Natural killer cell (primary cell): ENCODE data around the gene HS3ST4. TPM values are rescaled to one million over a fixed set of nuclear protein-coding genes. Genes with fewer than 3 reads are reported as not detected.

ENCODE experiments used
- ATAC-seq, 3 donors: fragments of 150-1000 bp in 2 of 3; fragments of 200-7000 bp in 1 of 3; cut with Tn5 transposase; 1 replicate in 1 of 3; 2 replicates in 2 of 3; pipeline ENCODE4 v1.10.0; 2021; ENCODE audit warnings: mild to moderate bottlenecking in 2 of 3, moderate library complexity in 2 of 3
- DNase-seq, 2 donors: peaks; one replicate each; pipeline versions ENCODE4 v3.0.0 to v3.0.0-alpha.2; 2013 to 2021; ENCODE audit warnings: mixed read lengths in 1 of 2
- H3K27ac ChIP-seq: one replicate; pipeline ENCODE4 v1.5.1; 2013; ENCODE audit warnings: mild to moderate bottlenecking, low read length
- H3K27me3 ChIP-seq: one replicate; pipeline ENCODE4 v1.6.1; 2013; ENCODE audit warnings: low read length; ENCODE audit not compliant: control insufficient read depth, insufficient read depth
- H3K36me3 ChIP-seq: one replicate; pipeline ENCODE4 v1.6.1; 2013; ENCODE audit warnings: low read length; ENCODE audit not compliant: control insufficient read depth, insufficient read depth
- H3K4me1 ChIP-seq: one replicate; pipeline ENCODE4 v1.6.1; 2013; ENCODE audit warnings: low read length; ENCODE audit not compliant: control insufficient read depth, insufficient read depth
- H3K4me3 ChIP-seq: one replicate; pipeline ENCODE4 v1.5.1; 2013; ENCODE audit warnings: low read length
- H3K9me3 ChIP-seq: one replicate; pipeline ENCODE4 v1.6.1; 2013; ENCODE audit warnings: low read length; ENCODE audit not compliant: control insufficient read depth, insufficient read depth
- H3K27ac Mint-ChIP-seq, 2 donors: one replicate each; pipeline ENCODE4 v1.8.0; 2022; ENCODE audit warnings: mild to moderate bottlenecking in 2 of 2, mixed read lengths in 2 of 2, moderate library complexity in 1 of 2
- H3K27me3 Mint-ChIP-seq, 2 donors: one replicate each; pipeline ENCODE4 v1.8.0; 2022; ENCODE audit warnings: low read depth in 2 of 2, mixed read lengths in 2 of 2
- H3K36me3 Mint-ChIP-seq: one replicate; pipeline ENCODE4 v1.8.0; 2022; ENCODE audit warnings: mixed read lengths
- H3K4me1 Mint-ChIP-seq, 2 donors: one replicate each; pipeline ENCODE4 v1.8.0; 2022; ENCODE audit warnings: mixed read lengths in 2 of 2
- H3K4me3 Mint-ChIP-seq: one replicate; pipeline ENCODE4 v1.8.0; 2022; ENCODE audit warnings: mild to moderate bottlenecking, moderate library complexity, mixed read lengths
- H3K9me3 Mint-ChIP-seq, 2 donors: one replicate each; pipeline ENCODE4 v1.8.0; 2022; ENCODE audit warnings: mixed read lengths in 2 of 2
- CTCF ChIP-seq: fragments of 200-600 bp; IDR thresholded peaks from one replicate; pipeline ENCODE4 v1.8.0; 2022; ENCODE audit warnings: antibody characterized with exemption
- WGBS: methylation state at CpG from one replicate; pipeline ENCODE4 v1.1.7; 2013; ENCODE audit warnings: missing lambda C conversion rate; ENCODE audit not compliant: insufficient coverage; 5-methylcytosine and 5-hydroxymethylcytosine counted together
- intact Hi-C: fragments of 100-400 bp; cut with micrococcal nuclease; formaldehyde crosslinking; loops from one replicate; pipeline ENCODE4 v1.14.2; 2022
- total RNA-seq, 4 donors: library from RNA; stranded (reverse); fragments of 120-200 nt in 1 of 4; gene quantifications; one replicate each; pipeline versions ENCODE4 v1.2.3 to v1.2.4, GENCODE V29; 2013 to 2022

The HS3ST4 gene
- total RNA-seq, 3 donors from 2014 or later (not counting 1 experiment from before 2014, with no cell fraction given): not detected

DNA sequence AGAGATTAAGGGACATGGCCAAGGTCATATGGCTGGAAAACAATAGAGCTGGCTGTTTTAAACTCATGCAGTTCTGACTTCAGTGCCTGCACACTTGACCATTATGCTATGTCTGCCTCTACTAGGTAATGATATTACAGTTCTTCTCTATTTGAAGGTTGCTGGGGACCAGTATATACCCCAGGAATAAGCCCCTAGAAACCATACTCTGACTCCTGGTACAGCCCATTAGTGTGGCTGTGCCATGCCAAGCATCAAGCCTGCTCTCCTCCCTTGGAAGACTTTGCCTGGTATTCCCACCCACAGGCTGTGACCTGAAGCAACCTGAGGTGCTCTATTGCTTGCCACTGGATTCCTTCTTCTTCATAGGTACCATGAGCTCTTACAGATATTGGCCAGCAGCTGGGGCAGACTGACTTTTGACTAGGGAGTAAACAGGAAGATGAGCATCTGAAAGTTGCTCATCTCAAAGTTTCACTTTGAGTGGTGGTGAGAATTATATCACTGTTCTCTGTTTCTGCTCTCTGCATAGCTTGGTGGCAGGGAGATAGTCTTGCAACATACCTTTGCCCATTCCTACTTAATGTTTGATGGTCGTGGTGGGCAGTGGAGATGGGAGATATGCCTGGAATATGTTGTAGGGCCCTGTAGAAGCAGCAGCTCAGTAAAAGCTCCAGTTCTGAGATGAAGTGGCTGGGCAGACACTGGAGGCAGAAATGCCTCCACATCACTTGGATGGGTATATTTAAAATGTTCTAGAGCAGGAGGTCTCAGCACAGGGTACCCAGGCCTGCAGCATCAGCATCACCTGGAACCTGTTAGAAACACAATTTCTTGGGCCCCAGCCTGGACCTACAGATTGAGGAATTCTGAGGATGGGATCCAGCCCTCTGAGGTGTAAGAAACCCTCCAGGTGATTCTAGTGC, 274.7 kb downstream of the HS3ST4 start:
- H3K9me3 ChIP-seq: no peaks in the 10 kb centered on the region
- ATAC-seq (no peak), DNase-seq (no peak)
- H3K9me3 Mint-ChIP-seq: no peaks in the 10 kb centered on the region
- no peak overlapping the region for H3K27ac ChIP-seq
- intact Hi-C loops: no loop called here
- no peak overlapping the region for H3K4me3 Mint-ChIP-seq
- no peak overlapping the region for H3K27ac Mint-ChIP-seq
- TF ChIP-seq CTCF: no peak
- 57% methylated on average over 1 of the region's 1 CpG for WGBS
- peaks cover 0 to 3% of the 10 kb centered on the region in 2 donors for H3K27me3 Mint-ChIP-seq
- H3K36me3 Mint-ChIP-seq: no peaks in the 10 kb centered on the region
- H3K4me1 Mint-ChIP-seq: no peaks in the 10 kb centered on the region
- H3K4me3 ChIP-seq: no peak overlapping the region
- H3K36me3 ChIP-seq: no peaks in the 10 kb centered on the region
- H3K27me3 ChIP-seq: no peaks in the 10 kb centered on the region
- no peaks in the 10 kb centered on the region for H3K4me1 ChIP-seq

DNA sequence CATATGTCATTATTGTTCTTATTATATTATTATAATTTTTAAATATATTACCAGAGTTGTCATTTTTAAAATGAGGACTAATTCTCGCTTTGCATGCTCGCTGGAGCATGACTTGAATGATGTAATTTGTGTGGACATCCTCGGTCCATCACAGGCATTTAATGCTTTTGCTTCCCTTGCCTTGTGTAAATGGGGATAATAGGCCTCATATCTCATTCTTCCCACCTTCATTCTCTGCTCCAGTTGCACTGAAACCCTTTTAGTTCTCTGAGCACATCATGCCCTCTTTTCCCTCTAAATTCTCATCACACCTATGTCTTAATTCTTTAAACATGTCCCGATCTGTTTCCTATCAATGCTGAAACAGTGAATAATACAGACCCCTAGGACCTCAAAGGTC, 285.4 kb downstream of the HS3ST4 start:
- TF ChIP-seq CTCF: no peak
- H3K4me3 ChIP-seq: no peak overlapping the region
- H3K9me3 ChIP-seq: no peaks in the 10 kb centered on the region
- H3K27ac ChIP-seq: no peak overlapping the region
- DNase-seq: no peak
- H3K27me3 ChIP-seq: no peaks in the 10 kb centered on the region
- peaks cover 0 to 2% of the 10 kb centered on the region in 2 donors for H3K9me3 Mint-ChIP-seq
- no peak overlapping the region for H3K4me3 Mint-ChIP-seq
- no peak for ATAC-seq
- peaks cover 0 to 3% of the 10 kb centered on the region in 2 donors for H3K27me3 Mint-ChIP-seq
- 78% methylated on average over 4 of the region's 4 CpGs for WGBS
- H3K36me3 Mint-ChIP-seq: no peaks in the 10 kb centered on the region
- H3K36me3 ChIP-seq: no peaks in the 10 kb centered on the region
- H3K27ac Mint-ChIP-seq: no peak overlapping the region
- intact Hi-C loops: no loop called here
- H3K4me1 ChIP-seq: no peaks in the 10 kb centered on the region
- H3K4me1 Mint-ChIP-seq: no peaks in the 10 kb centered on the region

- Histone ChIP-seq H3K9me3 (no peaks in the 10 kb centered on the region), H3K4me1 (no peaks in the 10 kb centered on the region), H3K27me3 (no peaks in the 10 kb centered on the region), H3K27ac (no peak overlapping the region), H3K36me3 (no peaks in the 10 kb centered on the region), H3K4me3 (no peak overlapping the region)
- H3K4me1 Mint-ChIP-seq: no peaks in the 10 kb centered on the region
- peaks cover 0 to 2% of the 10 kb centered on the region in 2 donors for H3K9me3 Mint-ChIP-seq
- no peak for TF ChIP-seq CTCF
- H3K4me3 Mint-ChIP-seq: no peak overlapping the region
- no peak for ATAC-seq
- no peaks in the 10 kb centered on the region for H3K36me3 Mint-ChIP-seq
- peaks cover 0 to 3% of the 10 kb centered on the region in 2 donors for H3K27me3 Mint-ChIP-seq
- no peak overlapping the region for H3K27ac Mint-ChIP-seq
- no peak for DNase-seq
- intact Hi-C loops: no loop called here
Observed at GRCh38 chr16:25978218-25978617, 286.5 kb downstream of the HS3ST4 start.

- TF ChIP-seq CTCF: no peak
- no peaks in the 10 kb centered on the region for H3K9me3 ChIP-seq
- DNase-seq (no peak), ATAC-seq (no peak)
- H3K27me3 ChIP-seq: no peaks in the 10 kb centered on the region
- H3K36me3 ChIP-seq: no peaks in the 10 kb centered on the region
- H3K36me3 Mint-ChIP-seq: no peaks in the 10 kb centered on the region
- H3K27ac ChIP-seq: no peak overlapping the region
- H3K4me3 ChIP-seq: no peak overlapping the region
- intact Hi-C loops: no loop called here
- no peaks in the 10 kb centered on the region for H3K27me3 Mint-ChIP-seq
- no peaks in the 10 kb centered on the region for H3K9me3 Mint-ChIP-seq
- H3K27ac Mint-ChIP-seq: no peak overlapping the region
- H3K4me1 ChIP-seq: no peaks in the 10 kb centered on the region
- no peaks in the 10 kb centered on the region for H3K4me1 Mint-ChIP-seq
- no peak overlapping the region for H3K4me3 Mint-ChIP-seq
- 77% methylated on average over 6 of the region's 6 CpGs for WGBS
Observed at GRCh38 chr16:25988084-25988483, 296.3 kb downstream of the HS3ST4 start.
